Activated naive CD4-positive, alpha-beta T cell treated with anti-CD3 and anti-CD28 coated beads, Interleukin-2, amount 50 U/mL, for 72 hours (primary cell): ENCODE measurements around the gene NUDT1. TPM values are rescaled to one million over a fixed set of nuclear protein-coding genes. Genes with fewer than 3 reads are reported as not detected.
"Not testable (repeated sequence)": the region's sequence is repeated elsewhere in the genome, so short reads cannot be mapped to it uniquely, and the experiment has no call there.

Experiments used
- ATAC-seq, 2 donors: fragments of 150-1000 bp; cut with Tn5 transposase; 2 replicates each; pipeline ENCODE4 v1.10.0; 2021; ENCODE audit warnings: mild to moderate bottlenecking in 2 of 2, moderate library complexity in 2 of 2
- DNase-seq, 2 donors: peaks; one replicate each; pipeline ENCODE4 v3.0.0; 2021 to 2022; ENCODE audit warnings: low spot score in 2 of 2
- H3K27ac Mint-ChIP-seq, 2 donors: one replicate each; pipeline ENCODE4 v1.8.0; 2022; ENCODE audit warnings: mild to moderate bottlenecking in 2 of 2, mixed read lengths in 2 of 2
- H3K36me3 Mint-ChIP-seq, 2 donors: one replicate each; pipeline ENCODE4 v1.8.0; 2022; ENCODE audit warnings: mixed read lengths in 2 of 2
- H3K9me3 Mint-ChIP-seq, 2 donors: one replicate each; pipeline ENCODE4 v1.8.0; 2022; ENCODE audit warnings: mixed read lengths in 2 of 2
- total RNA-seq, 2 donors: library from RNA; stranded (reverse); gene quantifications; one replicate each; pipeline ENCODE4 v1.2.3, GENCODE V29; 2022

The NUDT1 gene
- total RNA-seq, 2 donors from 2014 or later: 79.8 to 95.3 TPM

GRCh38 chr7:2264158-2264557 lies 22.1 kb downstream of the NUDT1 start:
- DNase-seq (no peak), ATAC-seq (no peak)
- H3K36me3 Mint-ChIP-seq: peaks cover 6 to 8% of the 10 kb centered on the region in 2 donors
- no peak overlapping the region for H3K27ac Mint-ChIP-seq
- no peaks in the 10 kb centered on the region for H3K9me3 Mint-ChIP-seq

- Mint-ChIP-seq H3K36me3 (peaks cover 6 to 8% of the 10 kb centered on the region in 2 donors), H3K9me3 (no peaks in the 10 kb centered on the region), H3K27ac (peak overlapping the region in 1 of 2 donors; percentile 74)
- DNase-seq (no peak), ATAC-seq (no peak)
These were observed 24.9 kb downstream of the NUDT1 start for GRCh38 chr7:2266911-2267310.

- H3K27ac Mint-ChIP-seq: not testable (repeated sequence)
These were observed 27.3 kb downstream of the NUDT1 start for GRCh38 chr7:2269089-2269990.

GRCh38 chr7:2269991-2270460 lies 28.0 kb downstream of the NUDT1 start:
- Mint-ChIP-seq H3K36me3 (no peaks in the 10 kb centered on the region), H3K27ac (no peak overlapping the region), H3K9me3 (no peaks in the 10 kb centered on the region)
- DNase-seq (no peak), ATAC-seq (no peak)

More at GRCh38 chr7:2269089-2269990, 27.3 kb downstream of the NUDT1 start:
- not testable (repeated sequence) for ATAC-seq, DNase-seq, H3K36me3 Mint-ChIP-seq, H3K9me3 Mint-ChIP-seq

GRCh38 chr7:2270495-2270894 lies 28.5 kb downstream of the NUDT1 start:
- H3K27ac Mint-ChIP-seq: no peak overlapping the region
- DNase-seq (no peak), ATAC-seq (no peak)
- H3K9me3 Mint-ChIP-seq: no peaks in the 10 kb centered on the region
- no peaks in the 10 kb centered on the region for H3K36me3 Mint-ChIP-seq

GRCh38 chr7:2271273-2272026 lies 29.4 kb downstream of the NUDT1 start:
- Mint-ChIP-seq H3K9me3 (no peaks in the 10 kb centered on the region), H3K27ac (no peak overlapping the region)
- ATAC-seq: no peak

GRCh38 chr7:2272031-2272430 lies 30.0 kb downstream of the NUDT1 start:
- Mint-ChIP-seq H3K36me3 (no peaks in the 10 kb centered on the region), H3K27ac (peak overlapping the region in 1 of 2 donors; percentile 44), H3K9me3 (no peaks in the 10 kb centered on the region)
- ATAC-seq (no peak), DNase-seq (no peak)

More at GRCh38 chr7:2271273-2272026, 29.4 kb downstream of the NUDT1 start:
- no peaks in the 10 kb centered on the region for H3K36me3 Mint-ChIP-seq
- DNase-seq: no peak

- DNase-seq (no peak), ATAC-seq (no peak)
- Mint-ChIP-seq H3K9me3 (no peaks in the 10 kb centered on the region), H3K36me3 (no peaks in the 10 kb centered on the region), H3K27ac (no peak overlapping the region)
These were observed 31.8 kb downstream of the NUDT1 start for GRCh38 chr7:2273866-2274265.

- ATAC-seq: no peak
- no peak for DNase-seq
- Mint-ChIP-seq H3K9me3 (no peaks in the 10 kb centered on the region), H3K27ac (no peak overlapping the region), H3K36me3 (no peaks in the 10 kb centered on the region)
These were observed 32.6 kb downstream of the NUDT1 start for GRCh38 chr7:2274666-2275065.

GRCh38 chr7:2275101-2275500 lies 33.1 kb downstream of the NUDT1 start:
- Mint-ChIP-seq H3K9me3 (no peaks in the 10 kb centered on the region), H3K36me3 (no peaks in the 10 kb centered on the region), H3K27ac (peak overlapping the region in 1 of 2 donors; percentile 50)
- DNase-seq: no peak
- ATAC-seq: no peak

GRCh38 chr7:2276107-2276506 lies 34.1 kb downstream of the NUDT1 start:
- no peak overlapping the region for H3K27ac Mint-ChIP-seq
- H3K36me3 Mint-ChIP-seq: no peaks in the 10 kb centered on the region
- ATAC-seq (no peak), DNase-seq (no peak)
- H3K9me3 Mint-ChIP-seq: no peaks in the 10 kb centered on the region

- Mint-ChIP-seq H3K36me3 (no peaks in the 10 kb centered on the region), H3K27ac (no peak overlapping the region), H3K9me3 (no peaks in the 10 kb centered on the region)
- no peak for ATAC-seq
- DNase-seq: no peak
These were observed 36.0 kb downstream of the NUDT1 start for GRCh38 chr7:2278026-2278425.

GRCh38 chr7:2279896-2280295 lies 37.9 kb downstream of the NUDT1 start:
- Mint-ChIP-seq H3K9me3 (no peaks in the 10 kb centered on the region), H3K36me3 (no peaks in the 10 kb centered on the region), H3K27ac (peak overlapping the region in 1 of 2 donors; percentile 23)
- ATAC-seq (no peak), DNase-seq (no peak)

GRCh38 chr7:2280424-2280823 lies 38.4 kb downstream of the NUDT1 start:
- Mint-ChIP-seq H3K36me3 (no peaks in the 10 kb centered on the region), H3K9me3 (no peaks in the 10 kb centered on the region), H3K27ac (no peak overlapping the region)

GRCh38 chr7:2281541-2281940 lies 39.5 kb downstream of the NUDT1 start:
- ATAC-seq: no peak
- DNase-seq: no peak
- Mint-ChIP-seq H3K9me3 (no peaks in the 10 kb centered on the region), H3K36me3 (no peaks in the 10 kb centered on the region), H3K27ac (no peak overlapping the region)

More at GRCh38 chr7:2280424-2280823, 38.4 kb downstream of the NUDT1 start:
- ATAC-seq (no peak), DNase-seq (no peak)

GRCh38 chr7:2282185-2282751 lies 40.2 kb downstream of the NUDT1 start:
- H3K9me3 Mint-ChIP-seq: no peaks in the 10 kb centered on the region

GRCh38 chr7:2283074-2283473 lies 41.0 kb downstream of the NUDT1 start:
- ATAC-seq (no peak), DNase-seq (no peak)
- no peaks in the 10 kb centered on the region for H3K9me3 Mint-ChIP-seq
- H3K27ac Mint-ChIP-seq: no peak overlapping the region
- H3K36me3 Mint-ChIP-seq: no peaks in the 10 kb centered on the region

More at GRCh38 chr7:2282185-2282751, 40.2 kb downstream of the NUDT1 start:
- ATAC-seq (no peak), DNase-seq (no peak)
- H3K27ac Mint-ChIP-seq: no peak overlapping the region
- H3K36me3 Mint-ChIP-seq: no peaks in the 10 kb centered on the region
